Ramos (cell line): Measurements from ENCODE around the gene UTRN.

Source experiments
- in situ Hi-C: fragments of 300-500 bp; cut with MboI; formaldehyde crosslinking; loops from one replicate; pipeline ENCODE4 v1.14.3; 2022; ENCODE audit warnings: low sequenced_read_pairs; ENCODE audit not compliant: unreplicated experiment

UTRN gene

GRCh38 chr6:144307880-144308279, 22.7 kb downstream of the UTRN start:
- in situ Hi-C loops: no loop called here

- in situ Hi-C loops: no loop called here
These were observed 25.6 kb downstream of the UTRN start for GRCh38 chr6:144310765-144311164.

GRCh38 chr6:144311361-144311760, 26.2 kb downstream of the UTRN start:
- in situ Hi-C loops: no loop called here

- in situ Hi-C loops: no loop called here
These were observed 28.9 kb downstream of the UTRN start for GRCh38 chr6:144314003-144314485.

GRCh38 chr6:144314562-144314961, 29.4 kb downstream of the UTRN start:
- in situ Hi-C loops: no loop called here

- in situ Hi-C loops: no loop called here
These were observed 30.3 kb downstream of the UTRN start for GRCh38 chr6:144315226-144315980.

- in situ Hi-C loops: no loop called here
These were observed 31.1 kb downstream of the UTRN start for GRCh38 chr6:144315981-144316861.

- in situ Hi-C loops: no loop called here
These were observed 31.7 kb downstream of the UTRN start for GRCh38 chr6:144316862-144317195.

- in situ Hi-C loops: no loop called here
These were observed 32.6 kb downstream of the UTRN start for GRCh38 chr6:144317736-144318135.

GRCh38 chr6:144319211-144319610, 34.1 kb downstream of the UTRN start:
- in situ Hi-C loops: no loop called here

GRCh38 chr6:144320741-144321140, 35.6 kb downstream of the UTRN start:
- in situ Hi-C loops: no loop called here

- in situ Hi-C loops: no loop called here
These were observed 36.9 kb downstream of the UTRN start for GRCh38 chr6:144321839-144322591.

- in situ Hi-C loops: no loop called here
These were observed 40.1 kb downstream of the UTRN start for GRCh38 chr6:144325232-144325631.

- in situ Hi-C loops: no loop called here
These were observed 41.3 kb downstream of the UTRN start for GRCh38 chr6:144326393-144326792.

GRCh38 chr6:144327081-144327480, 41.9 kb downstream of the UTRN start:
- in situ Hi-C loops: no loop called here

- in situ Hi-C loops: no loop called here
These were observed 45.2 kb downstream of the UTRN start for GRCh38 chr6:144330017-144330987.

GRCh38 chr6:144331491-144331969, 46.4 kb downstream of the UTRN start:
- in situ Hi-C loops: no loop called here

GRCh38 chr6:144332177-144332576, 47.0 kb downstream of the UTRN start:
- in situ Hi-C loops: no loop called here

GRCh38 chr6:144334150-144334708, 49.1 kb downstream of the UTRN start:
- in situ Hi-C loops: no loop called here
